Measurements from ENCODE around the gene CSPG4. TPM values are rescaled to one million over a fixed set of nuclear protein-coding genes. Genes with fewer than 3 reads are reported as not detected.
"Not testable (repeated sequence)": the region's sequence is repeated elsewhere in the genome, so short reads cannot be mapped to it uniquely, and the experiment has no call there.

CSPG4 gene, protein sequence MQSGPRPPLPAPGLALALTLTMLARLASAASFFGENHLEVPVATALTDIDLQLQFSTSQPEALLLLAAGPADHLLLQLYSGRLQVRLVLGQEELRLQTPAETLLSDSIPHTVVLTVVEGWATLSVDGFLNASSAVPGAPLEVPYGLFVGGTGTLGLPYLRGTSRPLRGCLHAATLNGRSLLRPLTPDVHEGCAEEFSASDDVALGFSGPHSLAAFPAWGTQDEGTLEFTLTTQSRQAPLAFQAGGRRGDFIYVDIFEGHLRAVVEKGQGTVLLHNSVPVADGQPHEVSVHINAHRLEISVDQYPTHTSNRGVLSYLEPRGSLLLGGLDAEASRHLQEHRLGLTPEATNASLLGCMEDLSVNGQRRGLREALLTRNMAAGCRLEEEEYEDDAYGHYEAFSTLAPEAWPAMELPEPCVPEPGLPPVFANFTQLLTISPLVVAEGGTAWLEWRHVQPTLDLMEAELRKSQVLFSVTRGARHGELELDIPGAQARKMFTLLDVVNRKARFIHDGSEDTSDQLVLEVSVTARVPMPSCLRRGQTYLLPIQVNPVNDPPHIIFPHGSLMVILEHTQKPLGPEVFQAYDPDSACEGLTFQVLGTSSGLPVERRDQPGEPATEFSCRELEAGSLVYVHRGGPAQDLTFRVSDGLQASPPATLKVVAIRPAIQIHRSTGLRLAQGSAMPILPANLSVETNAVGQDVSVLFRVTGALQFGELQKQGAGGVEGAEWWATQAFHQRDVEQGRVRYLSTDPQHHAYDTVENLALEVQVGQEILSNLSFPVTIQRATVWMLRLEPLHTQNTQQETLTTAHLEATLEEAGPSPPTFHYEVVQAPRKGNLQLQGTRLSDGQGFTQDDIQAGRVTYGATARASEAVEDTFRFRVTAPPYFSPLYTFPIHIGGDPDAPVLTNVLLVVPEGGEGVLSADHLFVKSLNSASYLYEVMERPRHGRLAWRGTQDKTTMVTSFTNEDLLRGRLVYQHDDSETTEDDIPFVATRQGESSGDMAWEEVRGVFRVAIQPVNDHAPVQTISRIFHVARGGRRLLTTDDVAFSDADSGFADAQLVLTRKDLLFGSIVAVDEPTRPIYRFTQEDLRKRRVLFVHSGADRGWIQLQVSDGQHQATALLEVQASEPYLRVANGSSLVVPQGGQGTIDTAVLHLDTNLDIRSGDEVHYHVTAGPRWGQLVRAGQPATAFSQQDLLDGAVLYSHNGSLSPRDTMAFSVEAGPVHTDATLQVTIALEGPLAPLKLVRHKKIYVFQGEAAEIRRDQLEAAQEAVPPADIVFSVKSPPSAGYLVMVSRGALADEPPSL (N-terminal part only)
- total RNA-seq (2012; rRNA removed), result 7.6 and 13.1 TPM in 2 replicates

DNA sequence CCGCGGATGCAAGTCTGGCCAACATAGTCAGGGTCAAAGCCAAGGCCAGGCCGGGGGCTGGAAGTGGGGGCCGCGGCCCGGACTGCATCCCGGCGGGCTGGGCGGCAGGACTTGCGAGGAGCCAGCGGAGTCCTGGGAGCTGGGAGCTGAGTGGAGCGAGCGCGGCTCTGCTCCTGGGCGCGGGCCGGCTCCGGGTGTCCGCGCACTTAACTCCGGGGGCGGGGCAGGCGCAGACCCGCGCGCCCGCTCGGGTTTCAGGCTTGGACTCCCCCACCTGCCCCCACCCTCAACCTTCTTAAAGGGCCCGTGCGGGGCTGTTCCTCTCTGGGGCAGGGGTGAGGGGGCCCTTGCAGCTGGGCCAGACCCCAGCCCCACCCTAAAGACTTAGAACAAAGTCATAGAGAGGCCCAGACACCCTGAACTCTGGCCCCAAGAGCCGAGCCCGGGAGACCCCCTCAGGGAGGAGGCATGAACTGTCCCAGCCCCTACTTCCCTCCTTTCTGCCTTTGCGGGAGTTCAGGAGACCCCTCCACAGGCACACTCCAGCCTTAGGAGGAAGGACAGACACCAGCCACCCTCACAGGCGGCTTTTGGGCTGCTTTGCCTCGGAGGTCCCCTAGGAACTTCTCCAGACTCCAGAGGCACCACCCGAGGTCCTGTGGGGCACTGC lies at the start of gene CSPG4:
Gene CSPG4 (minus strand): TSS at position 181 of the 670 bp plus-strand sequence. CDS start 93 bp downstream, at position 88.
- Histone ChIP-seq H3K9me3 (replicated peaks; ENCODE audit: low read length) (no peaks in the 10 kb centered on the region), H3K27me3 (ENCODE audit: control insufficient read depth, insufficient read depth, low read length) (no peaks in the 10 kb centered on the region), H3K4me3 (ENCODE audit: low read length) (peak within 1 kb of the TSS; percentile 78), H3K9ac (ENCODE audit: low read depth, low read length) (peak within 1 kb of the TSS; percentile 76), H3K4me1 (ENCODE audit: control insufficient read depth, insufficient read depth, low read length) (peaks cover 22% of the 10 kb centered on the region), H3K4me2 (ENCODE audit: low read length) (peak within 1 kb of the TSS; percentile 93), H3K36me3 (ENCODE audit: insufficient read depth, low read length) (no peaks in the 10 kb centered on the region)

DNA sequence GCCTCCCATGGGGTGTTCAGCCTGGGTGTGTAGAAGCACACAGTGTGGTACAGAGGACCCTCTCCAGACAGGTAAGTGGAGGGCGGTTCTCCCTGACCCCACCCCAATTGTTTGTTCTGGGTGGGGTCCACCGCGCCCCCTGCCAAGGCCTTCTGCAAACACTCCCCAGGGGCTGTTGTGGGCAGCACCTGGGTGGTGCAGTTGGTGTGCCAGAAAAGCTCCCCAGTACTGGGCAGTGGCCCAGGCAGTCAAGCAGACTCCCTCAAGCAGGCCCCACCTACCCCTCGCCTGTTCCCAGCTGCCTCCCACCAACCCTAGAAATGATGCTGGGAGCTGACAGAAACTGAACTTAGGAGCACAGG lies 49.7 kb upstream of the CSPG4 start:
- not testable (repeated sequence) for H3K4me2 ChIP-seq (ENCODE audit: low read length); H3K9ac ChIP-seq (ENCODE audit: low read depth, low read length); H3K9me3 ChIP-seq (replicated peaks; ENCODE audit: low read length); H3K27me3 ChIP-seq (ENCODE audit: control insufficient read depth, insufficient read depth, low read length); H3K36me3 ChIP-seq (ENCODE audit: insufficient read depth, low read length); H3K4me3 ChIP-seq (ENCODE audit: low read length)
- H3K4me1 ChIP-seq (ENCODE audit: control insufficient read depth, insufficient read depth, low read length), result peaks cover 10% of the 10 kb centered on the region

DNA sequence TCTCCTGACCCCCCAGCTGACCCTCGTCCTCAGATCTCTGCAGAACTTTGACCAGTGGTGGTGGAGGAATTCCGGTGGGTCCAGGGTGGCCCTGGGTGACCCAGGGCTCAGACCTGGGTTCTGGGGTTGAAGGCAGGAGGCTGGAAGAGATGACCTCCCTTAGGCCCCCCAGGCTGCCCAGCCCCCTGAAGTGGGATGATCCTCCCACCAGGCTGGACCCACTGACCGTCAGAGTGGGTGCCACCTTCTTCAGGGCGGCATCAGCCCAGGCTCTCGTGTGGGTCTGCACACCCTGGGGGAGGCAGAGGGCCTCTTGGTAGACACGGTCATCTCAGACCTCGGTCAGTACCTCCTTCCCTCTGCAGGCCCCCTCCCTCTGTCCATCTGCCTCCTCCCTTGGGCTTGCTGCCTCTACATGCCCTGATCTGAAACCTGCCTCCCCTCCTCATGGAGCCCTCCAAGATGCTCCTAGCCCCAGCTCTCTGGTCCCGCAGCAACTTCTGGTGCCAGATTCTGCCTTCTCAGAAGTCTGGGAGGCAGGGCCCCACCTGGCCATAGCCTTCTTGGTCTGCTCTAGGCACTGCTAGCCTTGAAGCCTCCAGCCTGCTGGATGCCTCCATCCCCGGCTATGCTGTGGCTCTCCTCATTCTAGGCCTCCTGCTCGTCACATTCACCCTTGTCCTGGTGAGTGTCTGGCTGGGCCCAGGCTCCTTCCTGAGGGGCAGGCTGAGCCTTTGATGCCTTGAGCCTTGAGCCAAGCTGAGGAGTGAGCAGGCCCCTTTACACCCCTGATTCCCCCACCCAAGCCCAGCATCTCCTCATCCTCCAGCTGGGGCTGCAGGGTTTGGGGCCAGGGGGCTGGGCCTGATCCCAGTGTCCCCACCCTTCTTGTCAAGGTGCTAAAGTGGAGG lies 49.1 kb upstream of the CSPG4 start:
- Histone ChIP-seq H3K36me3 (ENCODE audit: insufficient read depth, low read length) (no peaks in the 10 kb centered on the region), H3K4me1 (ENCODE audit: control insufficient read depth, insufficient read depth, low read length) (peaks cover 10% of the 10 kb centered on the region), H3K4me2 (ENCODE audit: low read length) (no peak overlapping the region), H3K9me3 (replicated peaks; ENCODE audit: low read length) (no peaks in the 10 kb centered on the region), H3K27me3 (ENCODE audit: control insufficient read depth, insufficient read depth, low read length) (no peaks in the 10 kb centered on the region), H3K4me3 (ENCODE audit: low read length) (no peak overlapping the region), H3K9ac (ENCODE audit: low read depth, low read length) (no peak overlapping the region)

DNA sequence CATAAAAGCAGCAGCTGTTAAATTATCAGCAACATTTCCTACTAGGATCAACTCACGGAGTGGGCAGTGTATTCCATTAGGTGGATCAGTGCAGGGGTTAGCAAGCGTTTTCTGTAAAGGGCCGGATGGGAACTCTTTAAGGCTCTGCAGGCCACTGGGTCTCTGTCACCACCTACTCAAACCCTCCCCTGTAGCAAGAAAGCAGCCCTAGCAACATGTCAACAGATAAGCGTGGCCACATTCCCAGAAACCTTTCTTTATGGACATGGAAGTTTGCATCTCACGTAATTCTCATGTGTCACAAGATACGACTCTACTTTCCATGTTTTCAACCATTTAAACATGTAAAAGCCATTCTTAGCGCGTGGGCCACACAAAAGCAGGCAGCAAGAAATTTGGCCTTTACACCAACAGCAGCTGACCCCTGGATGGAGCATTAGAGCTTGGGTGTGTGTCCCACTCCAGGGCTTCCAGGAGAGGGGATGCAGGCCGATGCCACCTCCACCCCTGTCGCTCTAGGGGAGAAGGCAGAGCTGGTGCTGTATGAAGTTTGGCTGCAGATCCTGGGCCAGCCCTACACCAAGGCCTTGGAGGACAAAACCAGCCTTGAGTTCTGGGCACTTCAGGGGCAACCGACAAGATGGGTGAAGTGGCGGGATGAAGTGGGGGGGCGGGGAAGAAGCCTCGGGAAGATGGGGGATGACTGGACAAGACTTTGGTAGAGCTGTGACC lies 48.2 kb upstream of the CSPG4 start:
- no peaks in the 10 kb centered on the region for H3K9me3 ChIP-seq (replicated peaks; ENCODE audit: low read length)

DNA sequence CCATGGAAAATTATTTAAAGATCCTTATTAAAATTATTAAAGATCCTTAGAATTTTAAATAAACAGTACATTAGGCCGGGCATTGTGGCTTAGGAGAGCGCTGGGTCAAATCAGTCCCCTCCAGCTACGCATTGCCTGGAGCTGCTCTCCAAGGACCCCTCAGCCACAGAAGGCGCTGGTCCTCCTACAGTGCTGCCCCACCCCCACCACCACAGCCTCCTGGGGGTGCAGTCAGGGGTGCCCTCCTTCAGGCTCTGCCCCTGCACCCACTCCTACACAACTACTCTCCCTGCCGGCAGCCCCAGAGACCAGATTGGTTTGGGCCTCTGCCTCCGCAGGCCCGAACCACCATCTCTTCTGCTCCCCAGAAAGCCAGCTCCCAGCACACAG lies 47.5 kb upstream of the CSPG4 start:
- not testable (repeated sequence) for H3K9me3 ChIP-seq (replicated peaks; ENCODE audit: low read length); H3K27me3 ChIP-seq (ENCODE audit: control insufficient read depth, insufficient read depth, low read length); H3K4me2 ChIP-seq (ENCODE audit: low read length); H3K4me3 ChIP-seq (ENCODE audit: low read length); H3K36me3 ChIP-seq (ENCODE audit: insufficient read depth, low read length); H3K9ac ChIP-seq (ENCODE audit: low read depth, low read length)
- peaks cover 10% of the 10 kb centered on the region for H3K4me1 ChIP-seq (ENCODE audit: control insufficient read depth, insufficient read depth, low read length)

More for the DNA sequence above, 48.2 kb upstream of the CSPG4 start:
- Histone ChIP-seq H3K4me2 (ENCODE audit: low read length) (no peak overlapping the region), H3K4me3 (ENCODE audit: low read length) (no peak overlapping the region), H3K9ac (ENCODE audit: low read depth, low read length) (no peak overlapping the region), H3K27me3 (ENCODE audit: control insufficient read depth, insufficient read depth, low read length) (no peaks in the 10 kb centered on the region), H3K4me1 (ENCODE audit: control insufficient read depth, insufficient read depth, low read length) (peaks cover 10% of the 10 kb centered on the region), H3K36me3 (ENCODE audit: insufficient read depth, low read length) (no peaks in the 10 kb centered on the region)

DNA sequence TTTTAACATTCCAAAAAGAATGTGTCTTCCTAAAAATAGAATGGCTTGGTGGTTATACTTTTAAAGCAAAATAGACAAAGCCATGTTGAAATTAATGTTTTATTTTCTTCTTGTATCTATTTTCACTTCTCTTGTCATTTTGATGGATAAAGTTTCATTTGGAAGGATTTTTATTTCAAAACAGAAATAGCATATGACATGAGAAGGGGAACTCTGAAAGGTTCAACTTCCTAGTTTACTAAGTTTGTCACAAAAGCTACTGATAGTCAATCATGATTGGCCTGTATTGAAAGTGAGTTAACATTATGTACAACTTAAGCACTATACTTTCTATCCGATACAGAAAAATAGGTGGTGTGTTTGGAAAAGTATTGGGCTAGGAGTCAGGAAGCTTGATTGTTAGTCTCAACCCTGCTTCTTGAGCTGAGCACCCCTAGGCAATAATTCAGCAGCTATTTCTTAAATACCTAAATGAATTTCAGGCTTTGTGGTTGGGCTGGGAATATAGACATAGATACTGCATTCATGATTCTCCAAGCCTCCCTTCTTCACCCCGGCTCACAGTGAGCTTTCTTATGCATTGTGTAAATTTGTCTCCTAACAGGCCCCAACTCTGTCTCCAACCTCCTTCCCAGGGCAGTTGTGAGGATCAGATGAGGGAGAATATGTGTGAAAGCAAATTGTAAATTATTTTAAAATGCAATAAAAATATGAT lies 46.9 kb upstream of the CSPG4 start:
- Histone ChIP-seq H3K4me3 (ENCODE audit: low read length) (no peak overlapping the region), H3K27me3 (ENCODE audit: control insufficient read depth, insufficient read depth, low read length) (no peaks in the 10 kb centered on the region), H3K4me2 (ENCODE audit: low read length) (peak overlapping the region; percentile 78), H3K36me3 (ENCODE audit: insufficient read depth, low read length) (no peaks in the 10 kb centered on the region), H3K9ac (ENCODE audit: low read depth, low read length) (no peak overlapping the region), H3K9me3 (replicated peaks; ENCODE audit: low read length) (no peaks in the 10 kb centered on the region), H3K4me1 (ENCODE audit: control insufficient read depth, insufficient read depth, low read length) (peaks cover 10% of the 10 kb centered on the region)

DNA sequence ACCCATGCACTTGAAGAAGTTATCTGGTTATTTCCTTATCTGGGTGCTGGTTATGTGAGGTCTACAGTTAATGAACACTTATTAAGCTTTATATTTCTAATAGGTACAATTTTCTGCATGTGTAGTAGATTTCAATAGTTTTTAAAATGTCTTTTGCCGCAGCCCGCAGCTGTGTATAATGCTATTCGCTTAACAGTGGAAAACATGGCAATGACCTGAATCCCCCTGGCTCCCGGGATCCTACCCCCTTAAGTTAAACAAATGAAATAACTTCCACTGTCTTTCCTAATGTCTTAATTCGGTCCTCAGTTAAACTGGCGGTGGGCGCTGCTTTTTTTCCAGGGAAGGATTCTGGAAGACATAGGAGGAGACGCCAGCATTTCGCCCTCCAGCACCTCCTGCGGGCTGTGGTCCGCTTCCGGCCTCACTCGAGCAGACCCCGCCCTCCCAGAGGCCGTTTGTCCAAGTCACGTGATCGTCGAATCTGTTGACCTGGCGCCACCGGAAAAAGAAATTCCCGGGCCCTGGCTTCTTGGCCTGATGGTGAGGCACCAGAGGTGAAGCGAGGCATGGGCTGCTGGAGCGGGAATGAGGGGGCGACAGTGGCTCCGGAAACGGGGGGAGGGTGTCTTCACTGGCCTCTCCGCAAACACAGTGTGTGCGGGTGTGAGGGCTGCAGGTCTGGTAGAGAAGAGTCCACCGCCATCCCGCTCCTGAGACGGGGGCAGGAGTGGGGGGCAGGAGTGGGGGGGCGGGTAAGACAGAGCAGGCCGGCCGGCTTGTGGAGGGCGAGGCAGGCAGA lies 45.6 kb upstream of the CSPG4 start:
- H3K4me2 ChIP-seq (ENCODE audit: low read length), result peak overlapping the region; percentile 78
- no peaks in the 10 kb centered on the region for H3K27me3 ChIP-seq (ENCODE audit: control insufficient read depth, insufficient read depth, low read length)
- peak overlapping the region; percentile 72 for H3K9ac ChIP-seq (ENCODE audit: low read depth, low read length)
- H3K4me3 ChIP-seq (ENCODE audit: low read length), result peak overlapping the region; percentile 69
- peaks cover 10% of the 10 kb centered on the region for H3K4me1 ChIP-seq (ENCODE audit: control insufficient read depth, insufficient read depth, low read length)
- H3K36me3 ChIP-seq (ENCODE audit: insufficient read depth, low read length), result no peaks in the 10 kb centered on the region
- H3K9me3 ChIP-seq (replicated peaks; ENCODE audit: low read length), result no peaks in the 10 kb centered on the region

DNA sequence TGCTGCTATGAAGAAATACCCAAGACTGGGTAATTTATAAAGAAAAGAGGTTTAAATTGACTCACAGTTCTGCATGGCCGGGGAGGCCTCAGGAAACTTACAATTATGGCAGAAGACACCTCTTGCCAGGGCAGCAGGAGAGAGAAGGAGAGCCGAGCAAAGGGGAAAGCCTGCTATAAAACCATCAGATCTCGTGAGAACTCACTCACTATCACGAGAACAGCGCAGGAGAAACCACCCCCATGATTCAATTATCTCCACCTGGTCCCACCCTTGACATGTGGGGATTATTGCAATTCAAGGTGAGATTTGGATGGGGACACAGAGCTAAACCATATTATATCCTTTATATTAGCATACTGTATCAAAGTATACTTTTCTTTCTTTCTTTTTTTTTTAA lies 42.2 kb upstream of the CSPG4 start:
- H3K4me2 ChIP-seq (ENCODE audit: low read length); H3K36me3 ChIP-seq (ENCODE audit: insufficient read depth, low read length); H3K9me3 ChIP-seq (replicated peaks; ENCODE audit: low read length); H3K9ac ChIP-seq (ENCODE audit: low read depth, low read length); H3K4me3 ChIP-seq (ENCODE audit: low read length); H3K27me3 ChIP-seq (ENCODE audit: control insufficient read depth, insufficient read depth, low read length): not testable (repeated sequence)
- H3K4me1 ChIP-seq (ENCODE audit: control insufficient read depth, insufficient read depth, low read length), result peaks cover 10% of the 10 kb centered on the region

DNA sequence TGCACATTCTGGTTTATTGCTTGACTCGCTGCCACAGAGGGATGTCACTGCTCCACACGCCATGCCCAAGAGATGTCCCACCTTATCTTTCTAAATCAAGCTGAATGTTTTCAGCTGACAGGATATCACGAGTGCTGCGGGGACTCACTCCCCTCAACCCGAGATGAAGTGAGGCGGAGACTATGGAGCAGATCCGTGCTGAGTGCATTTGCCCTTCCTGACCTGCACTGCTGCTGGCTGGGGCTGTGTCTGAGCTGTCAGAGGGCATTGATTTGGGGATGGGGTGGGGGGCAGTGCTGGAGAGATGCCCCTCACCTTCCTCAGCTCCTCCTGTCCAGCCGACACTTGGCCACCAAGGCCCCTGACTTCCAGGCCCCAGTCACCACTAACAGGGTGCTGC lies 40.5 kb upstream of the CSPG4 start:
- H3K4me3 ChIP-seq (ENCODE audit: low read length), result no peak overlapping the region
- no peak overlapping the region for H3K4me2 ChIP-seq (ENCODE audit: low read length)
- H3K9me3 ChIP-seq (replicated peaks; ENCODE audit: low read length), result no peaks in the 10 kb centered on the region
- H3K36me3 ChIP-seq (ENCODE audit: insufficient read depth, low read length), result no peaks in the 10 kb centered on the region
- H3K4me1 ChIP-seq (ENCODE audit: control insufficient read depth, insufficient read depth, low read length), result peaks cover 5% of the 10 kb centered on the region
- no peak overlapping the region for H3K9ac ChIP-seq (ENCODE audit: low read depth, low read length)
- peaks cover 7% of the 10 kb centered on the region for H3K27me3 ChIP-seq (ENCODE audit: control insufficient read depth, insufficient read depth, low read length)
